ENCODE measurements around the gene PRKCB. TPM values are rescaled to one million over a fixed set of nuclear protein-coding genes. Genes with fewer than 3 reads are reported as not detected.
"Not testable (repeated sequence)": the region's sequence is repeated elsewhere in the genome, so short reads cannot be mapped to it uniquely, and the experiment has no call there.

The PRKCB gene
- total RNA-seq, 1 experiment from 2014 or later = 2.0 TPM

- DNase-seq (ENCODE audit: extremely low read depth, low read depth) = no peak
Observed at GRCh38 chr16:23931199-23931598, 95.4 kb downstream of the PRKCB start.

GRCh38 chr16:23933650-23934049 lies 97.9 kb downstream of the PRKCB start:
- DNase-seq (ENCODE audit: extremely low read depth, low read depth) = not testable (repeated sequence)

- DNase-seq (ENCODE audit: extremely low read depth, low read depth) = no peak
Observed at GRCh38 chr16:23934610-23935236, 98.9 kb downstream of the PRKCB start.

GRCh38 chr16:23940111-23940510 lies 104.3 kb downstream of the PRKCB start:
- DNase-seq (ENCODE audit: extremely low read depth, low read depth) = no peak

DNA sequence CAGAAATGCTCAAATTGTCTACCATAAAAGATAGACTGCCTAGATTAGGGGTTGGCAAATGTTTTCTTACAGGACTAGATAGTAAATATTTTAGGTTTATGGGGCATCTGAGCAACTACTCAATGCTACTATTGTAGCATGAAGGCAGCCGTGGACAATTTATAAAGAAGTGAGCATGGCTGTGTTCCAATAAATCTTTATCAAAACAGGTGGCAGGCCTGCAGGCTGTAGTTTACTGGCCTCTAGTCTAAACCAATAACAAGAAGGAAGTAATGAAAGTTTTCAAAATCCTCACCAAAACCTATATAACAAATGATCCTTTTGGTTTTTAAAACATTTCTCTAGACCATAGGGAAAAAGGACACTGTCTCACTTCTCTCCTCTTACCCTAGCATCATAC lies 105.2 kb downstream of the PRKCB start:
- DNase-seq (ENCODE audit: extremely low read depth, low read depth) = no peak

GRCh38 chr16:23941963-23942564 lies 106.3 kb downstream of the PRKCB start:
- no peak for DNase-seq (ENCODE audit: extremely low read depth, low read depth)

DNA sequence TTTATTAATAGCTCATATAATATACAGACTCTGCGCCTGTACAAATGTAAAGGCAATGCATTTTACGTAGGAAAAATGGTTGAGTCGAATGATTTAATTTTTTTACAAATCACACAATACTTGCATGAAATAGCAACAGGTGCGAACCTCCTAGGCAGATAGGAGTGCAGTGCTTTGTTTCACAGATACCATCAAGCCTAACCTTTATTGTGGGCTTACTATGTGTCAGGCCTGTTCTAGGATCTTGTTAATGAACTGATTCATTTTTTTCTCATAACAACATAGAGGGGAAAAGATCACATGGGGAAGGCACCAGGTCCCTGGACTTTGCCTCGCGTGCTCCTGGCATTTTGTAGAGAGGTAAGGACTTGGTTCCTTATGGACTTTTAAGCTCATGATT lies 107.8 kb downstream of the PRKCB start:
- DNase-seq (ENCODE audit: extremely low read depth, low read depth) = no peak

- no peak for DNase-seq (ENCODE audit: extremely low read depth, low read depth)
Observed at GRCh38 chr16:23944381-23944780, 108.6 kb downstream of the PRKCB start.

GRCh38 chr16:23945243-23945642 lies 109.5 kb downstream of the PRKCB start:
- no peak for DNase-seq (ENCODE audit: extremely low read depth, low read depth)

DNA sequence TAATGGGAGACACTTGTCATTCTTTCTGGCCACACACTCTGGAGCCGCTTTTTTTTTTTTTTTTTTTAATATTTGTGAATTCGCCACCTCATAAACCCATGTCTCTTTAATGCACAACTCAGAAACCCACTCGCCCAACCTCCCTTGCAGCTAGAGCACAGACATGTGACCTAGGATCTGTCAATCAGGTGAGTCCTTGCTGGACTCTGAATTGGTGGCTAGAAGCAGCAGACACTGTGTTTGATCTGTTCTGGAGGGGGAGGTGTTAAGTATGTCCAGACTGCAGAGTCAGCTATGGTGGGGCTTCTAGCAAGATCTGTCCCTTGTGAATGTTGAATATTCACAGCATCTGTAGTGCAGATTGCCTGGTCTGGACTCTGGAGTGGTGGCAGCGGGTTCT lies 112.1 kb downstream of the PRKCB start:
- no peak for DNase-seq (ENCODE audit: extremely low read depth, low read depth)

- DNase-seq (ENCODE audit: extremely low read depth, low read depth) = no peak
Observed at GRCh38 chr16:23948949-23949411, 113.2 kb downstream of the PRKCB start.

GRCh38 chr16:23949630-23950290 lies 114.0 kb downstream of the PRKCB start:
- DNase-seq (ENCODE audit: extremely low read depth, low read depth) = no peak

DNA sequence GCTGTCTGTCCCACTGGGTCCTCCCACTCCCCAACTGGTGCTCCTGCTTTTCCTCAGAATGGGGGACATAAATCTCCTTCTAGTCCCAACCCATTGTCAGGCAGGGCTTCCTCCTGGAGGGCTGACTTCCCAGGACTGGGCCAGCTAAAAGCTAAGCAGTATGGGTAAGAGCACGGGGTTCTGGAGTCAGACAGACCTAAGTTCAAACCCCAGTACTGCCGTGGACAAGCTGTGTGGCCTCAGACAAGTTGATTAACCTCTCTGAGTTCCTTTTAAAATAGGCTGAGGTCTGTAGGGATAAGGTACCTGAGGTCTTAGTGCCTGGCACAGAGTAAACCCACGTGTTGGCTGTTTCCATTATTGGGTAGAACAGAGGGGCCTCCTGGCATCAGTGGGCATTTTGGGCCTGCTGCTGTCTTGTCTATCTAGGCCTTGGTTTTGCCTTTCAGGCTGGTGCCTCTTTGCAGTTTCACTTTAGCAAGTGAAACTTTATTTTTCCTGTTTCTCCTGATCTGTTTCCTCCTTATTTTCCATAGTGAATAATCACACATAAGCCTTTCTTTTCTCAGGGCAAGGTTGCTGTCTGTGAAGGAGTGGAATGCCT lies 114.6 kb downstream of the PRKCB start:
- no peak for DNase-seq (ENCODE audit: extremely low read depth, low read depth)

GRCh38 chr16:23950898-23951297 lies 115.1 kb downstream of the PRKCB start:
- DNase-seq (ENCODE audit: extremely low read depth, low read depth) = no peak

DNA sequence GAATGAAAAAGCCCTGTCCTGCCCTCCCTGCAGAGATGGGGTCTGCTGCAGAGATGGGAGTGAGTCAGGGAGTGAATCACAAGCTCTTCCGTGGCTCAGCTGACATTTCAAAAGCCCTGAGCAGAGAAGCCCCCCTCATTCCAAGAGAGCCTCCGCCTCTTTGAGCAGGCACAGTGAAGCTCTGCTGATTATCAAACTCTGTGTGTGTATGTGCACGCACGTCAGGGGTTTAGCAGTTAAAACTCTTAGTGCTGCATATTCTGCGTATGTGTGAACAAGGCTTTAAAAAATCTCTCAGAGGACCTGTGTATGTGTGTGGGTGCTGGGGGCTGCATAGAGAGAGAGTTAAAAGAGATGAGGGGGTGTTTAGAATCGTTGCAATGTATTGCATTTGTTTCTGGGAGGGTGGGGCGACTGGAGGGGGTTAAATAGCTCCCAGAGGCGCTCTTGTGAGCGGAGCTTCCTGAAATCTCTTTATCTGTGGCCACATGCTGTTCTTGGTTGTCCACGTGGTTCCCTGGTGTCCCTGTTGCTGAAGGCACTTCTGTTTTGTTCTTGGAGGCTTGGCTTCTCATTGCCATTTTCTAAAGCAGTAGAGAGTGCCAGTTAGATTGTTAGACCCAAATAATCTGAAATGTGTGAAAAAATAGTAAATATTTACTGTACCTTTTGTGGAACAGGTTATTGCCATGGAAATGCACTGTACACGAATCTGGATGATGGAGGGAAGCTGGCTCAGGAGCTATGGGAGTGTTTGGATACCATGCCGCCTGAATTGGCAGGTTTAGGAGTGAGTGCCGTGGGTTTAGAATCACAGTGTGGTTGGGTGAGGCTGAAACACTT lies 116.6 kb downstream of the PRKCB start:
- DNase-seq (ENCODE audit: extremely low read depth, low read depth) = no peak

GRCh38 chr16:23952971-23953300 lies 117.2 kb downstream of the PRKCB start:
- DNase-seq (ENCODE audit: extremely low read depth, low read depth) = no peak

DNA sequence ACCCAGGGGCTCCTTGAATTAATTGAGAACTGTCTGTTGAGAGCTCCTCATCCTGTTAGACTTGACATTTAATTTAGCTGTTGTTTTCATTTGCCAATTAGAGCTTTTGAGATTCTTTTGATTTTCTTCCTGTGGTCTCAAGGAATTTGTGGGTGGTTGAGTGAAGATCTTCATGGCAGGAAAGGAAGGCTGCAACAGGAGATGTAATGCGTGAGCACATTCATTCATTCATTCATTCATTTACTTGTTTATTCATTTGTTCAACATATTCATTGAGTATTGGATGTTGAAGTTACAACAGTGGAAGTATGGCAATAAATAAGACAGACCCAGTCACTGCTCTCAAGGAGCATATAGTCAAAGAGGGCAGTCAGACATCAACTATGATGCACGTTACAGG lies 117.7 kb downstream of the PRKCB start:
- DNase-seq (ENCODE audit: extremely low read depth, low read depth) = no peak

- no peak for DNase-seq (ENCODE audit: extremely low read depth, low read depth)
Observed at GRCh38 chr16:23955088-23955487, 119.3 kb downstream of the PRKCB start.

GRCh38 chr16:23957287-23957686 lies 121.5 kb downstream of the PRKCB start:
- DNase-seq (ENCODE audit: extremely low read depth, low read depth) = no peak

GRCh38 chr16:23959072-23959751 lies 123.4 kb downstream of the PRKCB start:
- DNase-seq (ENCODE audit: extremely low read depth, low read depth) = no peak

DNA sequence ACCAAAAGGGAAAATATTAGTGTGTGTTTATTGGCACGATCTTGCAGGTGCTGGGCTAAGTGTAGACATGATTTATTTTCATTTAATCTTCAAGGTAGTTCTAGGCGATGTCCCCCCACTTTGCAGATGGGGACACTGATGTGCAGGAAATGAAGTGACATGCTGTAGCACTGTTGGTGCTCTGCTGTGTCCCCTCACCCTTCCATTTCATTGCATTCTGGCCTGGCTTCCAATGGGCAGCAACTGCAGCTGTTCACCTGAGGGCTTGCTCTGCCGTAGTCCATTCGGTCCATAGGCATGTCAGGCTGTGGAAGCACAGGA lies 123.9 kb downstream of the PRKCB start:
- no peak for DNase-seq (ENCODE audit: extremely low read depth, low read depth)
